ENCODE measurements around the gene DDOST. TPM values are rescaled to one million over a fixed set of nuclear protein-coding genes. Genes with fewer than 3 reads are reported as not detected.

DDOST gene
- polyA plus RNA-seq, 1 donor (not counting 4 experiments of a cell fraction or from before 2014, with no cell fraction given): 263 TPM

DNA sequence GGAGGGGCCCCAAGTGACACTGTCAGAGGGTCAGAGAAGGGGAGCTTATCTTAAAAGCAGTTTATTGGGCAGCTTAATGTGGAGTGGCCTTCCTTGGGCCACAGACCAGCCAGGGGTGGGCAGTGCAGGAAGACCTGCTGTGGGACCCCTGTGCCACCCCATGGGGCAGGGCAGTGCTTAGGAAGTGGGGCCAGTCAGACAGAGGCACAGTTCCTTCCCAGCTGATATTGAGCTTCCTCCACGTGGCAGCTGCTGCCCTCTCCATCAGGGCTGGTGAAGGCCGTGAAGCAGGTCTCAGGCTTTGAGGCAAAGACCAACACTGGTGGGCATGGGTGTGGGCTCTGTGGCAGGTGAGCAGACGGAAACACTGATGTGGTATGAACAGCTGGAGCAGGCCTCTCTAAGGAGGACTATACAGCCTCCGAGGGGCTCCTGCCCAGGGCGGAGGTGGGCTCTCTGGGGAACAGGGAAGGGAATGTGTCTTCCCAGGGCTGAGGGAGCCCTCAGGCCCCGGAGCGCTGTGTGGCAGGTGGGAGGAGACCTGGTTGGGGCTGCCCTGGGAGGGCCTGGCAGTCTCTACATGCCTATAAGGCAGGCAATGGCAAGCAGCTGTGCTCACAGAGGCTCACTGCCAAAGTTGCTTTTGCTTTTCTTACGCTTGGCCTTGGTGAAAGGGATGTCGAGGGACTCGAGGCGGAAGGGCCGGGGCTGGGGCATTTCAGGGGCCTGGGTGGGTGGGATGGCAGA, 3.0 kb upstream of the DDOST start:
- Histone ChIP-seq H4K20me1 (ENCODE audit: control insufficient read depth, extremely low read depth, insufficient read depth, low read length) (no peaks in the 10 kb centered on the region), H3K27ac (ENCODE audit: control insufficient read depth, insufficient read depth, low read length) (no peak overlapping the region), H2AFZ (ENCODE audit: control insufficient read depth, low read length) (no peak overlapping the region), H3K9me1 (ENCODE audit: control insufficient read depth, extremely low read depth, insufficient read depth, low read length) (no peaks in the 10 kb centered on the region), H3K36me3 (ENCODE audit: control insufficient read depth in 2 of 2, extremely low read depth in 1 of 2, insufficient read depth in 2 of 2, low read length in 2 of 2) (peaks cover under 1 to 5% of the 10 kb centered on the region in 2 experiments), H3K4me1 (ENCODE audit: control insufficient read depth, extremely low read depth, insufficient read depth, low read length) (peaks cover 16% of the 10 kb centered on the region), H3K4me3 (ENCODE audit: control insufficient read depth in 2 of 3, extremely low read depth in 1 of 3, insufficient read depth in 2 of 3, low read depth in 1 of 3, low read length in 3 of 3) (no peak overlapping the region), H3K4me2 (ENCODE audit: control insufficient read depth, extremely low read depth, insufficient read depth, low read depth, low read length) (no peak overlapping the region), H3K9ac (ENCODE audit: control insufficient read depth, extremely low read depth, insufficient read depth, low read length) (no peak overlapping the region), H3K27me3 (ENCODE audit: control insufficient read depth, extremely low read depth, insufficient read depth, low read length) (no peaks in the 10 kb centered on the region), H3K79me2 (ENCODE audit: control insufficient read depth, insufficient read depth, low read length) (peaks cover 21% of the 10 kb centered on the region), H3K9me3 (ENCODE audit: control insufficient read depth, low read depth, low read length) (no peaks in the 10 kb centered on the region)
- dilution Hi-C loops (cut with MboI; ENCODE audit: extremely low pct_ligation_motif_present, low sequenced_read_pairs): no loop called here
- FAIRE-seq: no peak
- TF ChIP-seq CTCF (optimal IDR thresholded peaks at IDR 0.05 in 1 of 3, IDR thresholded peaks at IDR 0.05 in 1 of 3, conservative IDR thresholded peaks at IDR 0.05 in 1 of 3; ENCODE audit: extremely low read depth in 1 of 3, insufficient read depth in 2 of 3, low read length in 3 of 3) (no peak), EZH2 (IDR thresholded peaks at IDR 0.05; ENCODE audit: low read length) (no peak)
- DNase-seq (ENCODE audit: low read depth, low spot score): no peak

DNA sequence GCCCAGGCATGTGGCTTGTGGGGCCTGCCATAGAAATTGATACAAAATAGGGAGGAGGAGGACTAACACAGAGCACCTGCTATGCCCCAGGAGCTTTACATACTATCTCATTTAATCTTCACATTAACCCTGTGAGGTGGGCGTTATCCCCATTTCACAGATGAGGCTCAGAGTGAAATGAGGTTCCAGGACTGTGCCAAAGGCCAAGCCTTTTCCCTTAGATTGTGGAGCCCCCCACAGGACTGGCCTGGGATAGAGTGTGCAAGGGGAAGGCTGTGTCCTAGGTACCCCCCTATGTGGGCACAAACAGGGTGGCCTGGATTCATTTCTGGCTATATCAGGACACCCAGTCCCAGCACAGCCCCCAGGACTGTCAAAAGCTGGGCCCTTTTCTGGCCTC, 2.2 kb upstream of the DDOST start:
- H3K9me3 ChIP-seq (ENCODE audit: control insufficient read depth, low read depth, low read length): no peaks in the 10 kb centered on the region
- no peaks in the 10 kb centered on the region for H3K27me3 ChIP-seq (ENCODE audit: control insufficient read depth, extremely low read depth, insufficient read depth, low read length)
- TF ChIP-seq CTCF (optimal IDR thresholded peaks at IDR 0.05 in 1 of 3, IDR thresholded peaks at IDR 0.05 in 1 of 3, conservative IDR thresholded peaks at IDR 0.05 in 1 of 3; ENCODE audit: extremely low read depth in 1 of 3, insufficient read depth in 2 of 3, low read length in 3 of 3): no peak
- TF ChIP-seq EZH2 (IDR thresholded peaks at IDR 0.05; ENCODE audit: low read length): no peak
- no peak for FAIRE-seq
- DNase-seq (ENCODE audit: low read depth, low spot score): no peak
- peaks cover 29% of the 10 kb centered on the region for H3K79me2 ChIP-seq (ENCODE audit: control insufficient read depth, insufficient read depth, low read length)
- H3K9ac ChIP-seq (ENCODE audit: control insufficient read depth, extremely low read depth, insufficient read depth, low read length): no peak overlapping the region
- no peak overlapping the region for H2AFZ ChIP-seq (ENCODE audit: control insufficient read depth, low read length)
- peaks cover 16% of the 10 kb centered on the region for H3K4me1 ChIP-seq (ENCODE audit: control insufficient read depth, extremely low read depth, insufficient read depth, low read length)
- dilution Hi-C loops (cut with MboI; ENCODE audit: extremely low pct_ligation_motif_present, low sequenced_read_pairs): no loop called here
- no peaks in the 10 kb centered on the region for H3K9me1 ChIP-seq (ENCODE audit: control insufficient read depth, extremely low read depth, insufficient read depth, low read length)
- H3K36me3 ChIP-seq (ENCODE audit: control insufficient read depth in 2 of 2, extremely low read depth in 1 of 2, insufficient read depth in 2 of 2, low read length in 2 of 2): peaks cover 5 to 9% of the 10 kb centered on the region in 2 experiments
- no peak overlapping the region for H3K4me2 ChIP-seq (ENCODE audit: control insufficient read depth, extremely low read depth, insufficient read depth, low read depth, low read length)
- H3K4me3 ChIP-seq (ENCODE audit: control insufficient read depth in 2 of 3, extremely low read depth in 1 of 3, insufficient read depth in 2 of 3, low read depth in 1 of 3, low read length in 3 of 3): no peak overlapping the region
- H3K27ac ChIP-seq (ENCODE audit: control insufficient read depth, insufficient read depth, low read length): no peak overlapping the region
- no peaks in the 10 kb centered on the region for H4K20me1 ChIP-seq (ENCODE audit: control insufficient read depth, extremely low read depth, insufficient read depth, low read length)

Measured in keratinocyte (primary cell).